Hematopoietic multipotent progenitor cell (in vitro differentiated cells): ENCODE measurements around the gene VWDE. TPM values are rescaled to one million over a fixed set of nuclear protein-coding genes. Genes with fewer than 3 reads are reported as not detected.

Experiments used
- DNase-seq, 3 donors: peaks; one replicate each; pipeline ENCODE4 v3.0.0-alpha.2; 2011 to 2015; ENCODE audit warnings: low read depth in 2 of 3, low spot score in 2 of 3
- total RNA-seq: library from RNA; depleted of rRNA; stranded (reverse); fragments of >200 nt; gene quantifications from one replicate; pipeline ENCODE4 v1.2.3, GENCODE V29; 2012

VWDE gene
- total RNA-seq, 1 donor: 7.5 TPM

GRCh38 chr7:12294701-12295100 is 109.0 kb downstream of the VWDE start:
- DNase-seq: peak in 1 of 3 donors; percentile 12

- no peak for DNase-seq
Observed at GRCh38 chr7:12291870-12292269, 111.8 kb downstream of the VWDE start.

DNA sequence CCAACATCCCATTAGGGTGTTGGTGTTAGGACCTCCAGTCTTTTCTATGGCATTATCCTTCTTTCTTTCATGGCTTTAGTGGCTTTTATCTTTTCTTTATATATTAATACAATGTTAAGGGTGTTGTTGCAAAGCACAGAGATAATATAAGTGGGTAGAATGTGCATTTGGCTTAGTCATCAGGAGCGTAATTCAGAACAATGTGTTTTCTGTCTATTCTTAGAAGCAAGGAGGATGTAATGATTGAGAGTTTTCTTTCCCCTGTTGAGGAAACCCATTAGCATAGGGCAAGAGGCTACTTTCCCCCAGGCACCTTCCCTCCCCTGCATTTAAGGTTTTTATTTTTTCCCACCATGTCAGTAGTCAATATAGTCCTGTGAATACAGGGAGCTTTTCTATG is 112.9 kb downstream of the VWDE start:
- DNase-seq: no peak

GRCh38 chr7:12289996-12290395 is 113.7 kb downstream of the VWDE start:
- DNase-seq: no peak

- no peak for DNase-seq
Observed at GRCh38 chr7:12287901-12288300, 115.8 kb downstream of the VWDE start.

GRCh38 chr7:12281038-12281437 is 122.6 kb downstream of the VWDE start:
- no peak for DNase-seq

Other genes with a start within 250 kb of the VWDE start
- 17.5 TPM for gene TMEM106B, start 192.6 kb downstream of the VWDE start, total RNA-seq
- gene SCIN, start 166.9 kb upstream of the VWDE start, total RNA-seq: under 0.01 TPM